Uterus (tissue), 4 donors: ENCODE data around the gene PPP4R3A. TPM values are rescaled to one million over a fixed set of nuclear protein-coding genes. Genes with fewer than 3 reads are reported as not detected.
"Not testable (repeated sequence)": the region's sequence is repeated elsewhere in the genome, so short reads cannot be mapped to it uniquely, and the experiment has no call there.

Experiments
- DNase-seq, 2 donors: peaks; one replicate each; pipeline ENCODE4 v3.0.0-alpha.2; 2019 to 2020
- H3K27ac ChIP-seq, 2 donors: fragments of 200-600 bp; sonication (generic); 1 replicate in 1 of 2; 2 replicates in 1 of 2; pipeline ENCODE4 v1.5.1; 2016 to 2018
- H3K27me3 ChIP-seq, 2 donors: fragments of 200-600 bp; sonication (generic); one replicate each; pipeline ENCODE4 v1.5.1; 2018 to 2019; ENCODE audit warnings: control low read depth in 1 of 2
- H3K36me3 ChIP-seq, 2 donors: fragments of 200-600 bp; sonication (generic); one replicate each; pipeline ENCODE4 v1.5.1; 2019; ENCODE audit warnings: control low read depth in 1 of 2
- H3K4me1 ChIP-seq, 2 donors: fragments of 200-600 bp; sonication (generic); one replicate each; pipeline ENCODE4 v1.5.1; 2018 to 2019; ENCODE audit warnings: control low read depth in 1 of 2
- H3K4me3 ChIP-seq, 2 donors: fragments of 200-600 bp; sonication (generic); 1 replicate in 1 of 2; 2 replicates in 1 of 2; pipeline ENCODE4 v1.5.1; 2018 to 2019; ENCODE audit warnings: mild to moderate bottlenecking in 1 of 2
- H3K9me3 ChIP-seq, 2 donors: fragments of 200-600 bp; sonication (generic); one replicate each; pipeline ENCODE4 v1.5.1; 2019; ENCODE audit warnings: control low read depth in 1 of 2
- CTCF ChIP-seq, 4 experiments: fragments of 200-600 bp in 2 of 4; fragments of 450-650 bp in 2 of 4; sonication (generic) in 2 of 4; IDR thresholded peaks; one replicate each; pipeline ENCODE4 v1.5.1; 2016 to 2019; ENCODE audit warnings: antibody characterized with exemption in 4 of 4, mild to moderate bottlenecking in 2 of 4, moderate library complexity in 1 of 4
- POLR2A ChIP-seq, 2 donors: fragments of 450-650 bp; IDR thresholded peaks; one replicate each; pipeline ENCODE4 v1.6.1; 2016; ENCODE audit warnings: antibody characterized with exemption in 2 of 2, mild to moderate bottlenecking in 1 of 2, moderate library complexity in 1 of 2
- intact Hi-C: fragments of 100-400 bp; cut with DNase I; formaldehyde crosslinking; loops from one replicate; pipeline ENCODE4 v1.15.1; 2023; ENCODE audit warnings: low total_unique reads
- total RNA-seq, 4 donors: library from RNA; depleted of rRNA in 3 of 4; stranded (reverse); fragments of >200 nt in 3 of 4; gene quantifications; one replicate each; pipeline versions ENCODE4 v1.1.0 to v1.2.4, GENCODE V29; 2014 to 2023
- donor health status: DM: yes; HTN: yes; CAD: no.

The PPP4R3A gene
- total RNA-seq, 4 donors from 2014 or later = 36.2 to 136 (median 116) TPM

GRCh38 chr14:91545946-91546716 is 36.0 kb upstream of the PPP4R3A start:
- DNase-seq = no peak
- no peaks in the 10 kb centered on the region for H3K9me3 ChIP-seq
- H3K4me1 ChIP-seq = no peaks in the 10 kb centered on the region
- H3K36me3 ChIP-seq = no peaks in the 10 kb centered on the region
- H3K27ac ChIP-seq = no peak overlapping the region
- TF ChIP-seq POLR2A (IDR thresholded peaks at IDR 0.05) = no peak
- no peak for TF ChIP-seq CTCF (IDR thresholded peaks at IDR 0.05)
- no peaks in the 10 kb centered on the region for H3K27me3 ChIP-seq
- intact Hi-C loops = no loop called here
- no peak overlapping the region for H3K4me3 ChIP-seq

GRCh38 chr14:91545204-91545603 is 35.1 kb upstream of the PPP4R3A start:
- TF ChIP-seq POLR2A (IDR thresholded peaks at IDR 0.05) (no peak), CTCF (IDR thresholded peaks at IDR 0.05) (no peak)
- no peak for DNase-seq
- intact Hi-C loops = no loop called here

GRCh38 chr14:91536327-91536726 is 26.2 kb upstream of the PPP4R3A start:
- H3K4me3 ChIP-seq = no peak overlapping the region
- H3K27ac ChIP-seq = no peak overlapping the region
- H3K36me3 ChIP-seq = no peaks in the 10 kb centered on the region
- intact Hi-C loops = no loop called here
- H3K4me1 ChIP-seq = no peaks in the 10 kb centered on the region
- H3K9me3 ChIP-seq = no peaks in the 10 kb centered on the region
- DNase-seq = no peak
- no peaks in the 10 kb centered on the region for H3K27me3 ChIP-seq
- TF ChIP-seq POLR2A (IDR thresholded peaks at IDR 0.05) (no peak), CTCF (IDR thresholded peaks at IDR 0.05) (no peak)

More at GRCh38 chr14:91545204-91545603, 35.1 kb upstream of the PPP4R3A start:
- Histone ChIP-seq H3K36me3 (no peaks in the 10 kb centered on the region), H3K4me1 (no peaks in the 10 kb centered on the region), H3K27ac (no peak overlapping the region), H3K27me3 (no peaks in the 10 kb centered on the region), H3K9me3 (no peaks in the 10 kb centered on the region), H3K4me3 (no peak overlapping the region)

- intact Hi-C loops, H3K27me3 ChIP-seq, H3K36me3 ChIP-seq, H3K9me3 ChIP-seq, H3K27ac ChIP-seq, H3K4me1 ChIP-seq, DNase-seq, H3K4me3 ChIP-seq: not testable (repeated sequence)
These were observed 23.9 kb upstream of the PPP4R3A start for GRCh38 chr14:91534059-91534458.

GRCh38 chr14:91533623-91534022 is 23.5 kb upstream of the PPP4R3A start:
- TF ChIP-seq CTCF (IDR thresholded peaks at IDR 0.05) (no peak), POLR2A (IDR thresholded peaks at IDR 0.05) (no peak)
- H3K27ac ChIP-seq = no peak overlapping the region
- no peaks in the 10 kb centered on the region for H3K27me3 ChIP-seq
- DNase-seq = no peak
- no peaks in the 10 kb centered on the region for H3K4me1 ChIP-seq
- H3K9me3 ChIP-seq = no peaks in the 10 kb centered on the region
- H3K36me3 ChIP-seq = no peaks in the 10 kb centered on the region
- H3K4me3 ChIP-seq = no peak overlapping the region
- intact Hi-C loops = no loop called here
